ENCODE measurements around the gene DROSHA.

- TF ChIP-seq CTCF (optimal IDR thresholded peaks at IDR 0.05 in 1 of 3, IDR thresholded peaks at IDR 0.05 in 1 of 3, conservative IDR thresholded peaks at IDR 0.05 in 1 of 3; ENCODE audit: extremely low read depth in 1 of 3, insufficient read depth in 2 of 3, low read length in 3 of 3) (no peak), EZH2 (IDR thresholded peaks at IDR 0.05; ENCODE audit: low read length) (no peak)
These were observed 39.0 kb downstream of the DROSHA start for GRCh38 chr5:31492869-31493268.

All from keratinocyte (primary cell).